GM19397 (cell line): ENCODE results near the gene HIF1A.
"Not testable (repeated sequence)": the region's sequence is repeated elsewhere in the genome, so short reads cannot be mapped to it uniquely, and the experiment has no call there.

Experiments
- ATAC-seq: cut with Tn5 transposase; IDR thresholded peaks from one replicate; pipeline ENCODE4 v1.9.1; 2021; ENCODE audit warnings: mild to moderate bottlenecking, moderate library complexity; ENCODE audit not compliant: unreplicated experiment

The HIF1A gene

GRCh38 chr14:61694830-61695694 lies at the start of gene HIF1A:
Gene HIF1A (plus strand): TSS chr14:61695513. CDS start chr14:61695805, 292 bp downstream.
- peak; percentile 95 for ATAC-seq

- no peak for ATAC-seq
Observed at GRCh38 chr14:61646366-61647116, 48.8 kb upstream of the HIF1A start.

GRCh38 chr14:61647704-61648103 lies 47.6 kb upstream of the HIF1A start:
- no peak for ATAC-seq

GRCh38 chr14:61648377-61648776 lies 46.9 kb upstream of the HIF1A start:
- ATAC-seq, result no peak

- no peak for ATAC-seq
Observed at GRCh38 chr14:61649283-61649682, 46.0 kb upstream of the HIF1A start.

- no peak for ATAC-seq
Observed at GRCh38 chr14:61651355-61651754, 44.0 kb upstream of the HIF1A start.

GRCh38 chr14:61652526-61653262 lies 42.6 kb upstream of the HIF1A start:
- no peak for ATAC-seq

GRCh38 chr14:61653507-61653906 lies 41.8 kb upstream of the HIF1A start:
- ATAC-seq, result no peak

- no peak for ATAC-seq
Observed at GRCh38 chr14:61654026-61654425, 41.3 kb upstream of the HIF1A start.

GRCh38 chr14:61655777-61656176 lies 39.5 kb upstream of the HIF1A start:
- no peak for ATAC-seq

GRCh38 chr14:61656341-61656740 lies 39.0 kb upstream of the HIF1A start:
- ATAC-seq, result no peak

GRCh38 chr14:61658111-61658510 lies 37.2 kb upstream of the HIF1A start:
- not testable (repeated sequence) for ATAC-seq

- no peak for ATAC-seq
Observed at GRCh38 chr14:61659582-61659981, 35.7 kb upstream of the HIF1A start.

- peak; percentile 22 for ATAC-seq
Observed at GRCh38 chr14:61661471-61662400, 33.6 kb upstream of the HIF1A start.

- ATAC-seq, result peak; percentile 86
Observed at GRCh38 chr14:61662437-61663311, 32.6 kb upstream of the HIF1A start.

- ATAC-seq, result no peak
Observed at GRCh38 chr14:61663312-61663979, 31.9 kb upstream of the HIF1A start.

- no peak for ATAC-seq
Observed at GRCh38 chr14:61668282-61668681, 27.0 kb upstream of the HIF1A start.

- no peak for ATAC-seq
Observed at GRCh38 chr14:61670576-61670975, 24.7 kb upstream of the HIF1A start.

GRCh38 chr14:61671082-61671481 lies 24.2 kb upstream of the HIF1A start:
- peak; percentile 73 for ATAC-seq
